OCI-LY3 (cell line): ENCODE measurements around the gene CYP26B1.

Experiments used
- CTCF ChIP-seq: fragments of 200-600, 300-600 bp; sonication (generic); IDR thresholded peaks from 2 replicates; pipeline ENCODE4 v1.5.1; 2014; ENCODE audit warnings: antibody characterized with exemption, low read length, low read depth
- EZH2phosphoT487 ChIP-seq: fragments of 200-600 bp; shearing (Covaris generic); IDR thresholded peaks from 2 replicates; pipeline ENCODE4 v1.6.1; 2018; ENCODE audit warnings: antibody characterized with exemption, mixed run types, low read depth

GRCh38 chr2:72162574-72162973 is 14.9 kb upstream of the CYP26B1 start:
- TF ChIP-seq CTCF, result no peak
- TF ChIP-seq EZH2phosphoT487, result no peak
